GM13977 (cell line): ENCODE data around the gene HELT.
"Not testable (repeated sequence)": the region's sequence is repeated elsewhere in the genome, so short reads cannot be mapped to it uniquely, and the experiment has no call there.

Source experiments
- DNase-seq: peaks from one replicate; pipeline ENCODE4 v3.0.0; 2012; ENCODE audit warnings: low spot score
- in situ Hi-C: fragments of 300-500 bp; cut with MboI; formaldehyde crosslinking; loops from one replicate; pipeline ENCODE4 v1.12.0; 2022; ENCODE audit warnings: low sequenced_read_pairs, low pct_unique_long_range_greater_than_20kb, mixed read lengths, inconsistent platforms; ENCODE audit not compliant: unreplicated experiment
- TF ChIP-seq, protein P1 (sequence below): IDR thresholded peaks from 2 replicates; pipeline ENCODE4 v1.5.1; 2012; ENCODE audit warnings: mild to moderate bottlenecking, control low read depth; ENCODE audit not compliant: insufficient read depth; ENCODE audit errors: extremely low read depth, missing control alignments

HELT gene, protein sequence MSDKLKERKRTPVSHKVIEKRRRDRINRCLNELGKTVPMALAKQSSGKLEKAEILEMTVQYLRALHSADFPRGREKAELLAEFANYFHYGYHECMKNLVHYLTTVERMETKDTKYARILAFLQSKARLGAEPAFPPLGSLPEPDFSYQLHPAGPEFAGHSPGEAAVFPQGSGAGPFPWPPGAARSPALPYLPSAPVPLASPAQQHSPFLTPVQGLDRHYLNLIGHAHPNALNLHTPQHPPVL

DNA sequence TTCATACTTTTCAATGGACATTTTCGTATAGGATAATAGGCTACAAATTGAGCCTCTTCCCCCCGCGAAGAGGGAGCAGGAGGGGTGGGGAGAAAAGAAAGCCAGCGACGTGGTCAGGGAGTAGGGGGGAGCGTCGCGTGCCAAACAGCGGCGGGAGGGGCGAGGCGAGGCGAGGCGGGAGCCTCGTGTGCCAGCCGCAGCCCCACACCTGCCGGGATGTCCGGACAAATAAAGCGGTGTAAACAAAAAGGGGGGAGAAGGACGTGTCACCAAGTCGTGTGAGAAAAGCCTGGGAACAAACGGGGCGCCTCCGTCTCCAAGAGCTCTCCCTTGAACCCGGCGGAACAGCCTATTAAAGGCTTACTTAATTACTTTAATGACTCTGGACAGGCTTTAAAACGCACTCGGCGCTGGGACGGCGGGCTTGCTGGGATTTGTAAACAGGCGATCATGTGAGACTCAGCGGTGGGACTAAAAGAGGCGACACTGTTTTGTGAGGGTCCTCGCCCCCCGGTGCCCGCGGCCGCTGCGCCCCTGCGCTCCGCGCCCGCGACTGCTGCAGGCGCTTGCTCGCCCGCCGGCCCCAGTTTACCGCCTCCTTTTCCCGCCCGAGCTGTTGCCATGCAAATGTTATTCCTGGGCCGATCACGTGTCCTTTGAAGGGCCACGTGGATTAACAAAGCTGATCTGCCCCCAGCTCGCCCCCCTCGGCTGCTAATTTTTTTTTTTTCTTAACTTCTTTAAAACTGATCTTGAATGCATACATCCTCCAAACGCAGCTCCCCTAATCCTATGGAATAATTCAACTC lies at the start of gene HELT:
TSS of gene HELT (plus strand) at position 527 of the 809 bp plus-strand sequence. CDS start 439 bp downstream, outside the sequence.
- in situ Hi-C loops = no loop called here
- TF ChIP-seq, protein P1, sequence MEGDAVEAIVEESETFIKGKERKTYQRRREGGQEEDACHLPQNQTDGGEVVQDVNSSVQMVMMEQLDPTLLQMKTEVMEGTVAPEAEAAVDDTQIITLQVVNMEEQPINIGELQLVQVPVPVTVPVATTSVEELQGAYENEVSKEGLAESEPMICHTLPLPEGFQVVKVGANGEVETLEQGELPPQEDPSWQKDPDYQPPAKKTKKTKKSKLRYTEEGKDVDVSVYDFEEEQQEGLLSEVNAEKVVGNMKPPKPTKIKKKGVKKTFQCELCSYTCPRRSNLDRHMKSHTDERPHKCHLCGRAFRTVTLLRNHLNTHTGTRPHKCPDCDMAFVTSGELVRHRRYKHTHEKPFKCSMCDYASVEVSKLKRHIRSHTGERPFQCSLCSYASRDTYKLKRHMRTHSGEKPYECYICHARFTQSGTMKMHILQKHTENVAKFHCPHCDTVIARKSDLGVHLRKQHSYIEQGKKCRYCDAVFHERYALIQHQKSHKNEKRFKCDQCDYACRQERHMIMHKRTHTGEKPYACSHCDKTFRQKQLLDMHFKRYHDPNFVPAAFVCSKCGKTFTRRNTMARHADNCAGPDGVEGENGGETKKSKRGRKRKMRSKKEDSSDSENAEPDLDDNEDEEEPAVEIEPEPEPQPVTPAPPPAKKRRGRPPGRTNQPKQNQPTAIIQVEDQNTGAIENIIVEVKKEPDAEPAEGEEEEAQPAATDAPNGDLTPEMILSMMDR = no peak
- no peak for DNase-seq

DNA sequence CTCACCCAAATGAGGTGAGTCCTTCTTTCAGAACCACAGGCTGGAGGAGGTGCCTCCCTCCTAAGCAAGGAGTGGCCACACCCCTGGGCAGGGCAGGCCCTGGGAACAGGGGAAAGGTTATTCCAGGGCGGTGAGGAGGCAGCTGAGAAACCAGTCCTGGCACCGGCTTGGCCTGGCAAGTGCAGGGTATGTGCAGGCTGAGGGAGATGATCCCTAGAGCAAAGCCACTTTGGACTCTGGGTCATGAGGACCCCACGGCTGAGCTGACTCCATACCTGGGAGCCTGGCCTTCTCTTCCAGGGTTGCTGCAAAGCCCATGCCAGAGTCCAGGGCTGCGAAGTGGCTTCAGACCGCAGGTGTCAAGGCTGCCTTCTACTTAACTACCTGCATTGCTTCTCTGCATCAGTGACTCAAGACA lies 49.5 kb upstream of the HELT start:
- TF ChIP-seq, protein P1 = no peak
- in situ Hi-C loops = no loop called here
- DNase-seq = no peak

DNA sequence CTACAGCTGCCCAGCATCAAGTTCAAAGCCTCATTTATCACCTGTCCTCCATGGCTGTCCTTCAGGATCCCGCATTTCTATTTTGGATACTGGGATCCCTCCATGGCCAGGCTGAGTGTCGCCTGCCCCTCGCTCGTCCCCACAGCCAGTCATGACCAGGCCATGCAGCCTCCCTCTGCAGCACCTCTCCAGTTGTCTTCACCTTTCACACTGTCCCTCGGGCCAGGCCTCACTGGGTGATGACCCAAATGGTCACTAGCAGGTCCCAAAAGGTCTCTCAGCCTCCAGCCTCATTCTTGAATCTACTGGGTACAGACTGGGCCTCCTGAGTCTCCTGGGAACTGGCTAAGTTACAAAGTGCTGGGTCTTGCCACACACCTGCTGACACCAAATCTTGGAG lies 48.7 kb upstream of the HELT start:
- TF ChIP-seq, protein P1 = no peak
- in situ Hi-C loops = no loop called here
- DNase-seq = no peak

DNA sequence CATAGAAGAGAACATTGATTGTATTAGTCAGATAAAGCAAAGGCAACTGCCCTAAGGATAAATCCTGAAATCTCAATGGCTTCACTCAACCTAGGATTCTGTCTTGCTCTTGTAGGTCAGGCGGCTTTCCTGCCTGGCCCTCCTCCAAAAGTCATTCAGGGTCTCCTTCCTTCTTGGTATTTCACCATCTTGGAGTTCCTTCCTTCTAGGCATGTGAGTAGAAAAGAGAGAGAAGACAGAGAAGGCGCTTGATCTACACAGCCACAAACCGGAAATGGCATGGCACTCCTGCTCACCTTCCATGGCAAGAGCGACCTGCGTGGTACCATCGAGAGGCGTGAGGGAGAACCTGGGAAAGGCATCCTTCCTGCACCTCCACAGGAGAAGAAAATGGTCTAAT lies 45.3 kb upstream of the HELT start:
- in situ Hi-C loops = no loop called here
- DNase-seq = no peak
- TF ChIP-seq, protein P1 = no peak

DNA sequence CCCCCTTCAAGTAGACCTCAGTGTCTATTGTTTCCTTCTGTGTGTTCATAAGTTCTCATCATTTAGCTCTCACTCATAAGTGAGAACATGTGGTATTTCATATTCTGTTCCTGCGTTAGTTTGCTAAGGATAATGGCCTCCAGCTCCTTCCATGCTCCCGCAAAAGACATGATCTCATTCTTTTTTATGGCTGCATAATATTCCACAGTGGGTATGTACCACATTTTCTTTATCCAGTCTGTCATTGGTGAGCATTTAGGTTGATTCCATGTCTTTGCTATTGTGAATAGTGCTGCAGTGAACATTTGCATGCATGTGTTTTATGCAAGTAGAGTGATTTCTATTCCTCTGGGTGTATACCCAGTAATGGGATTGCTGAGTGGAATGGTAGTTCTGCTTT lies 41.9 kb upstream of the HELT start:
- DNase-seq, in situ Hi-C loops: not testable (repeated sequence)

DNA sequence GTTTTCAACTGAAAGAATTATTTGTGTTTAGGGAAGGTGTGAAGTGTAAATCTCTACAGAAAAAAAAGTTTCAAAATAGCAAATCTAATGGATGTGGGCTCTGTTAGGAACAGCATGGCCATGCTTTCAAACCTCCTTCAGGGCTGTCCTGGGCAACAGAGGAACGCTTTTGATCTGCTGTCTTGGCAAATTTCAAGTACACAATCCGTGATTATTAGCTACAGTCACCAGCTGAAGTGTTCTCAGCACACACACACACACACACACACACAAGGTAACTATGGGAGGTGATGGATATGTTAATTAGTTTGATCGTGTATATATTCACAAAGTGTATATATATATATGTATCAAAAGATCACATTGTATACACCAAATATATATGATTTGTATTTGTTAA lies 40.5 kb upstream of the HELT start:
- in situ Hi-C loops = no loop called here
- TF ChIP-seq, protein P1 = no peak
- DNase-seq = no peak

DNA sequence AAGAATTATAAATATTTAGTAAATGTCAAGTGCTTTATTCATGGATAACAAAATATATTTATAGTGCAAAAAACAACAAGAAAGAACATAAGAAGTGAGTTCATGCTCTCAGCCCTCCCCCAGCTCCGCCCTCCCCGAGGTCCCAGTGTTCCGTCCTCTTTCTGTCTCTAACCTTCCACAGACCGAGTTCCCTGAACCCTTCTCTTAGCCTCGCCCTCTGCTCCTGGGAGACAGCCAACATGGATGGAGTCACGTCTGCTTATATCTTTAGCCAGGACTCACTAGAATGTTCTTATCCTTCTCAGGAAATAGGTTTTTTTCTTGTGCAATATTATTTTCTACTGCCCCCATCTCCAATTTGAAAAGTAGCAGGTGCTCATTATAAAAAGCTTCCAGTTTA lies 40.1 kb upstream of the HELT start:
- TF ChIP-seq, protein P1 = no peak
- in situ Hi-C loops = no loop called here
- no peak for DNase-seq
